ENCODE results near the gene RAB36.

Gene RAB36

GRCh38 chr22:23144932-23145877 is at the start of gene RAB36:
TSS of gene RAB36 (plus strand) at chr22:23145477. CDS start at chr22:23146617, 1,140 bp downstream.
- DNase-seq (ENCODE audit: low read depth): peak; percentile 80

- no peak for DNase-seq (ENCODE audit: low read depth)
These were observed 49.4 kb upstream of the RAB36 start for GRCh38 chr22:23095733-23096342.

GRCh38 chr22:23097412-23098229 is 47.7 kb upstream of the RAB36 start:
- no peak for DNase-seq (ENCODE audit: low read depth)

GRCh38 chr22:23098230-23098705 is 47.0 kb upstream of the RAB36 start:
- no peak for DNase-seq (ENCODE audit: low read depth)

- no peak for DNase-seq (ENCODE audit: low read depth)
These were observed 46.4 kb upstream of the RAB36 start for GRCh38 chr22:23098718-23099530.

GRCh38 chr22:23099531-23099804 is 45.8 kb upstream of the RAB36 start:
- DNase-seq (ENCODE audit: low read depth): no peak

GRCh38 chr22:23100124-23100801 is 45.0 kb upstream of the RAB36 start:
- no peak for DNase-seq (ENCODE audit: low read depth)

- DNase-seq (ENCODE audit: low read depth): no peak
These were observed 43.8 kb upstream of the RAB36 start for GRCh38 chr22:23101524-23101923.

- no peak for DNase-seq (ENCODE audit: low read depth)
These were observed 43.1 kb upstream of the RAB36 start for GRCh38 chr22:23102002-23102655.

GRCh38 chr22:23102776-23103175 is 42.5 kb upstream of the RAB36 start:
- no peak for DNase-seq (ENCODE audit: low read depth)

GRCh38 chr22:23103199-23103954 is 41.9 kb upstream of the RAB36 start:
- no peak for DNase-seq (ENCODE audit: low read depth)

- DNase-seq (ENCODE audit: low read depth): no peak
These were observed 40.9 kb upstream of the RAB36 start for GRCh38 chr22:23104187-23104971.

- no peak for DNase-seq (ENCODE audit: low read depth)
These were observed 40.0 kb upstream of the RAB36 start for GRCh38 chr22:23105304-23105703.

- no peak for DNase-seq (ENCODE audit: low read depth)
These were observed 39.4 kb upstream of the RAB36 start for GRCh38 chr22:23105919-23106318.

GRCh38 chr22:23106344-23106743 is 38.9 kb upstream of the RAB36 start:
- no peak for DNase-seq (ENCODE audit: low read depth)

- DNase-seq (ENCODE audit: low read depth): no peak
These were observed 38.3 kb upstream of the RAB36 start for GRCh38 chr22:23106906-23107367.

GRCh38 chr22:23107487-23108248 is 37.6 kb upstream of the RAB36 start:
- DNase-seq (ENCODE audit: low read depth): no peak

Data from activated T-helper 1 cell treated with Interleukin-2 at 50 U/mL for 16 hours (primary cell).